AG08395 (cell line): Measurements from ENCODE around the gene BLOC1S1.
"Not testable (repeated sequence)": the region's sequence is repeated elsewhere in the genome, so short reads cannot be mapped to it uniquely, and the experiment has no call there.

Experiments used
- DNase-seq: peaks from one replicate; pipeline ENCODE4 v3.0.0; 2012; ENCODE audit warnings: mixed read lengths, low spot score

BLOC1S1 gene

DNA sequence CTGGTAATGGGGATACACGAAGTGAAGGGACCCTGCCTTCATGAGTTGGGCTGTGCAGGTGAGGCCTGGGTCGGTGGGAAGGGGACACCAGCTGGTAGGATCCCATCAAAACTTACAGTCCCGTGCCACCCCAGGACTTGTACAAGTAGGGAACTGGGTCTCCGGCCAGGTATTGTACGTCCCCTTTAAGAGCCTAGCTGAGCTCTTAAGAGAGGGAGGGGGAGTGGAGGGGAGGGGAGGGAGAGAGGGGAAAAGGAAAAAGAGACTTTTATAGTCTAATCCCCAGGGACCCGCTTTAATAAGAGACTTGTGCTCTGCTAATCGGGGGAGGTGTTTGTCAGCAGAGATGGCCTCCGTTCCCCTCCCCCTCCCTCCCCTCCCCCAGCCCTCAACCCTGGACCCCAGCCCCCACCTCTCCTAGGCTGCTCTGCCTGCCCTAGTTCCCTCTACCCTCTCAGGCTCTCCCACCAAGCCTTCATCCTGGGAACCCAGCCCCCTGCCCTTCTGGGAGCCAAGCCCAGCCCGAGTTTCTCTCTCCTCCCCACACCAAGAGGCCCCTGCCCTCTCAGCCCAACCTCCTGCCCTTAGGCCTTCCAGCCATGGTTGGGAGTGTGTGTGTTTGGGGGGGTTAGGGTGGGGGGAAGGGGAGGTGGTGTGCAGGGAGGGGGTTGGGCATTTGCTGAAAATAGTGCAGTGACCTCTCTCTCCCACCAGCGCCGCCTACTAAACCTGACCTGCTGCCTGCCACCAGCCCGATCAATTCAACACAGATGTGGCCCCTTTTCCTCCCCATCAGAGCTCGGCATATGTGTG, 29.7 kb downstream of the BLOC1S1 start:
- no peak for DNase-seq

- DNase-seq, result peak; percentile 17
These were observed 30.5 kb downstream of the BLOC1S1 start for GRCh38 chr12:55746174-55746912.

GRCh38 chr12:55746913-55747231, 31.0 kb downstream of the BLOC1S1 start:
- DNase-seq, result no peak

DNA sequence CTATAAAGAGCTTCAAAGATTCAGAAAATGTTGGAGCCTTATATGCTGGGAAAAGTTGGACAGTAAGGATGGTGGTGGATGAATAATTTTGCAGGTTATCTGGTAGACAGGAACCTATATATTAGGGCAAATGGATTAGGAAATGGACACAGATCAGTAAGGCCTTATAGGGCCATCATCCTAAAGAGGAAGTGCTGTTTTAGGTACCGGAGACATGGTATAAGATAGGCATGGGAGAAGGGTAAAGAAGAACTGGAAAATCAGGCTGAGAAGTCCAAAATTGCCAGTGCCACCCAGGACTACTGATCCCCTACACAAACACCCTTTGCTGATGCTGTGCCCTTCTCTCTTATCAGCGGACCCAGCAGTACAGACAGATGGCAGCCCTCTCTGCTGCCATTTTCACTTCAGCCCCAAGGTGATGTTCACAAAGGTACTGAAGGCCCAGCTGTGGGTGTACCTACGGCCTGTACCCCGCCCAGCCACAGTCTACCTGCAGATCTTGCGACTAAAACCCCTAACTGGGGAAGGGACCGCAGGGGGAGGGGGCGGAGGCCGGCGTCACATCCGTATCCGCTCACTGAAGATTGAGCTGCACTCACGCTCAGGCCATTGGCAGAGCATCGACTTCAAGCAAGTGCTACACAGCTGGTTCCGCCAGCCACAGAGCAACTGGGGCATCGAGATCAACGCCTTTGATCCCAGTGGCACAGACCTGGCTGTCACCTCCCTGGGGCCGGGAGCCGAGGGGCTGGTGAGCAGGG, 32.6 kb downstream of the BLOC1S1 start:
- no peak for DNase-seq

GRCh38 chr12:55755246-55755645, 39.4 kb downstream of the BLOC1S1 start:
- no peak for DNase-seq

- no peak for DNase-seq
These were observed 41.9 kb downstream of the BLOC1S1 start for GRCh38 chr12:55757701-55758100.

GRCh38 chr12:55758575-55758974, 42.7 kb downstream of the BLOC1S1 start:
- not testable (repeated sequence) for DNase-seq

DNA sequence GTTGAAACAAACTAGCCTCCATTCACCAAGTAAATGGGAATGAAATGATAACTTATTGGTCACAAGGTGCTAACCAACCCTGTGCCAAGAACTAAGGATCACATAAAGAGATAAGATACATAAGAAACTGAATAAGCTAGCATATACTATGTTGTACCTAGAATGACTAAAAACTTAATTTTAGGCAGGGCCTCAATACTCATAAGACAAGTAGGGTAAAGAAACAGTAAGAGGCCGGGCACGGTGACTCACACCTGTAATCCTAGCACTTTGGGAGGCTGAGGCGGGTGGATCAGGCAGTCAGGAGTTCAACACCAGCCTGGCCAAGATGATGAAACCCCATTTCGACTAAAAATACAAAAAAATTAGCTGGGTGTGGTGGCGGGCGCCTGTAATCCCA, 44.8 kb downstream of the BLOC1S1 start:
- no peak for DNase-seq

GRCh38 chr12:55762646-55763045, 46.8 kb downstream of the BLOC1S1 start:
- no peak for DNase-seq

DNA sequence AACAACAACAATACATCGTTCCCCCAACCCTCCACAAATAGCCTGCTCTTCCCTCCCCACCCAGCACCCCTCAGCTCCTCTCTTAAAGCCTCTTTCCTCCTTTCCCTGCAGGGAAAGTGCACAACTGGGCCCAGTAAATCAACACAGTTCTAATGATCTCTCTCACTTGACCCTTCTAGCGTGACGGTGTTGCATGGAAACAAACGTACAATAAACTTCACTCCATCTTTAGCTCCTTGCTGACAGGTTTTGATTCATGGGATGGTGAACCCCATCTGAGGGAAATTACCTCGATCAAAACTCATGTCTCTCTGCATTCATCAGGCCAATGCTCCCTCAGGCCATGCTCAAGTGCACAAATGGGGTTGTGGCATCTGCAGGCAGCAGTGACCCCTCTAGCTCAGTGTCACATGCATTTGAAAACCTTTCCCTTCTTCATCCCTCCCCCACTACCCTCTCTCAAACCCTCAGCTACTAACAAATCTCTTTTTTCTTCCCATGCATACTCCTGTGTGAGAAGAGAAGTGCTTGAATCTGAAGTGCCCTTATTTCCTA, 50.0 kb downstream of the BLOC1S1 start:
- no peak for DNase-seq

GRCh38 chr12:55767156-55767555, 51.3 kb downstream of the BLOC1S1 start:
- no peak for DNase-seq
